ENCODE measurements around the gene PSMB8.

Gene PSMB8

GRCh38 chr6:32855467-32856174 is 11.8 kb upstream of the PSMB8 start:
- no peak for DNase-seq

- peak; percentile 53 for DNase-seq
Measured at GRCh38 chr6:32854376-32855178, 10.7 kb upstream of the PSMB8 start.

DNA sequence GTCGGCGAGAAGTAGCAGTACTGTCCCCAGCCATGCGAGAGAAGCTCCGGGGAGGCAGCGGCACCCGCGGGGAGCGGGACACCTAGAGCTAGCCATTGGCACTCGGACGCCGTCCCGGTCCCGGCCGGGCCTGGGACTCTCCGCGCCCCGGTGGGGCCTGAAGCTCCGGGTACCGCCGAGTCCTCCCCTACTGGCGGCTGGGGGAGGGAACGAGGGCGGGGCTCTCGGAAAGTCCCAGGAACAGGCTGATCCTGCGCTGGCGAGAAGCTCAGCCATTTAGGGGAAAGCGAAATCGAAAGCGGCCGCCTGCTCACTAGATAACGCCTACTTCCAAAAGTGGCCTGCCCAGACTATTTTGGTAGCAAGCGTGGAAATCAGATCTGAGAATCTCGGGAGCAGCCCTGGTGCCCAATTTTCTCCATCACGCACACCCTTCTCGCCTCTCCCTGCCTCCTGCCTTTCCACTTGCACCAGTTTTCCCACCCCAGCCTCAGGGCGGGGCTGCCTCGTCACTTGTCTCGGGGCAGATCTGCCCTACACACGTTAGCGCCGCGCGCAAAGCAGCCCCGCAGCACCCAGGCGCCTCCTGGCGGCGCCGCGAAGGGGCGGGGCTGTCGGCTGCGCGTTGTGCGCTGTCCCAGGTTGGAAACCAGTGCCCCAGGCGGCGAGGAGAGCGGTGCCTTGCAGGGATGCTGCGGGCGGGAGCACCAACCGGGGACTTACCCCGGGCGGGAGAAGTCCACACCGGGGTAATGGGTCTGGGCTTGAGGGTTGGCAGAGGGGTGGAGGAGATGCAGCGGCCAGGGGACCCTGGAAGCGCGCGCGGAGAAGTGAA is 9.9 kb upstream of the PSMB8 start, which contains the start of the genes PSMB9 and TAP1:
Gene PSMB9 (plus strand): TSS at position 652 of the 835 bp plus-strand sequence. CDS start 38 bp downstream, at position 690.
Gene TAP1 (minus strand): TSS at position 164 of the 835 bp plus-strand sequence. CDS start 68 bp downstream, at position 96.
- peak; percentile 99 for DNase-seq

- DNase-seq = peak; percentile 64
Measured at GRCh38 chr6:32852844-32853540, 9.1 kb upstream of the PSMB8 start.

- DNase-seq = peak; percentile 25
Measured at GRCh38 chr6:32852018-32852843, 8.4 kb upstream of the PSMB8 start.

GRCh38 chr6:32851025-32851424 is 7.2 kb upstream of the PSMB8 start:
- no peak for DNase-seq

DNA sequence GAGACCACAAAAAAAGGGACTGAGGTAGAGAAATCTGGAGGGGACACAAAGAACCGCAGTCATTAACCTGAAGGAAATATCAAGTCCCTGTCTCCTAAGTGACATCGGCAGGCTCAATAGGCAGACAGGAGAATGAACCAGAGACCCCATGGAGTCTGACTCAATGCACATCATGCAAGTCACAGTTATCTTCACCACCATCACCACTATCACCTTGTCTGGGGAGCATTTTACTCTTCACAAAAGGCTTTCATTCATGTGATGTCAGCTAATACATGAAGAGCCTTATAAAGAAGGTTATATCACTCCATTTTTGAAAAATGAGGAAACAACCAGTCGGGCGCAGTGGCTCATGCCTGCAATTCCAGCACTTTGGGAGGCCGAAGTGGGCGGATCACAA is 5.3 kb upstream of the PSMB8 start:
- DNase-seq = no peak

- no peak for DNase-seq
Measured at GRCh38 chr6:32847795-32848194, 3.9 kb upstream of the PSMB8 start.

- DNase-seq = no peak
Measured at GRCh38 chr6:32847004-32847403, 3.2 kb upstream of the PSMB8 start.

DNA sequence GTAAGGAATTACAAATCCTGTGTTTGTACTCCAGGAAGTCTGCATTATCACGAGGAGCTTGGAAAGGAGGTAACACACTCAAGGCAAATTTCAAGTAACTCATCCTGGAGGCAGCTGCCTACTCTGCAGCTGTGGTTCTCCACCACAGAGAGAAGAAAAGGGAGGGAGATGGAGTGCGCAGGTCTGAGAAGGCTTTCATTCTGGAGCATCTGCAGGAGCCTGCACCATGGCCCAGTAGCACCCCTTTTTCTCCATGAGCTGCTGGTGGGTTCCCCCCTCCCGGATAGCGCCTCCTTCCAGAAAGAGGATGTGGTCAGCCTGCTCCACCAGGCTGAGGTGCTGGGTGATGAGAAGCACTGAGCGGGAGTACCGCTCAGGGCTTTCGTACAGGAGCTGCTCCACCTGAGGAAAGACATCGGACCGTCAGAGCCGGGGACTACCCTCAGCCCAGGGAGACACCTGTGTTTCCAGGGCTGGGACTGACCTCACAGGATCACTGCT is 1.6 kb upstream of the PSMB8 start:
- peak; percentile 42 for DNase-seq

GRCh38 chr6:32844839-32845383 is 1.1 kb upstream of the PSMB8 start:
- no peak for DNase-seq

- DNase-seq = no peak
Measured at GRCh38 chr6:32843331-32843978, 392 bp downstream of the PSMB8 start.

DNA sequence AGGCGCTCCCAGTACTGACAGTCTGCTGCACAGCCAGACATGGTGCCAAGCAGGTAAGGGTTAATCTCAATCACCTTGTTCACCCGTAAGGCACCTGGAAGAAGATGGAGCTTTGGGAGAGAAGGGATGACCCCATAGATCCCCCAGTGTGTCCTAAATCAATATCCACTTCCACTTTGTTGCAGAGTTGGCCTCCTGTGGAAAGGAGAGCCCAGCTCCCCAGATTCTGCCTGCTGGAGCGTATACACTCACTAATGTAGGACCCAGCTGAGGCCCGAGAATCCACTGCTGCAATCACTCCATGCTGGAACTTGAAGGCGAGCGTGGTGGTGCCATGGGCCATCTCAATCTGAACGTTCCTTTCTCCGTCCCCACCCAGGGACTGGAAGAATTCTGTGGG is 1.2 kb downstream of the PSMB8 start:
- DNase-seq = no peak

- DNase-seq = no peak
Measured at GRCh38 chr6:32842021-32842650, 1.7 kb downstream of the PSMB8 start.

DNA sequence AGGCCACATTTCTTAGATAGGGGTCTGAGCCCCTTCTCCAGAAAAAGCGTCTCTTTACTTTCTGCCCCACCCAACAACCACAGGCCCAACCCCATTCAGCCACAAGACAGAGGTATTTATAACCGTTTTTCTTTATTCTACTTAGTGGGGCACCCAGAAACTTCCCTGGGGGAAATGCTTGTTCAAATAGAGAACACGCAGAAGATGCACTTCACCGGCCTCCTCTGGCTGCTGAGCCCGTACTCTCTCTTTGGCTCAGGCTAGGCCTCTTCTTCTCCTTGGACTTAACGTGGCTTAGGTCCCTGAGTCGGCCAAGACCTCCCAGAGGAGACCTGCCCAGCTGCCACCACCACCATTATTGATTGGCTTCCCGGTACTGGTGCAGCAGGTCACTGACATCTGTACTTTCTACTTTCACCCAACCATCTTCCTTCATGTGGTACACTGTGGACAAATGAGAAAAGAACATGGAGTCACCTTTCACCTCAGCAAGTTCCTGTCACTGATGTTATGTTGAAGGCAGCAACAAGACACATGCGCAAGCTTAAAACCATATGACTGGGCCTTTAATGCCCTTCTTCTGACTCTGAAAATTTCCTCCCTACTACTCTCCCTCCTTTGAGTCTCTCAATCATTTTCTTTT is 3.1 kb downstream of the PSMB8 start:
- DNase-seq = no peak

GRCh38 chr6:32839356-32839755 is 4.5 kb downstream of the PSMB8 start:
- DNase-seq = no peak

DNA sequence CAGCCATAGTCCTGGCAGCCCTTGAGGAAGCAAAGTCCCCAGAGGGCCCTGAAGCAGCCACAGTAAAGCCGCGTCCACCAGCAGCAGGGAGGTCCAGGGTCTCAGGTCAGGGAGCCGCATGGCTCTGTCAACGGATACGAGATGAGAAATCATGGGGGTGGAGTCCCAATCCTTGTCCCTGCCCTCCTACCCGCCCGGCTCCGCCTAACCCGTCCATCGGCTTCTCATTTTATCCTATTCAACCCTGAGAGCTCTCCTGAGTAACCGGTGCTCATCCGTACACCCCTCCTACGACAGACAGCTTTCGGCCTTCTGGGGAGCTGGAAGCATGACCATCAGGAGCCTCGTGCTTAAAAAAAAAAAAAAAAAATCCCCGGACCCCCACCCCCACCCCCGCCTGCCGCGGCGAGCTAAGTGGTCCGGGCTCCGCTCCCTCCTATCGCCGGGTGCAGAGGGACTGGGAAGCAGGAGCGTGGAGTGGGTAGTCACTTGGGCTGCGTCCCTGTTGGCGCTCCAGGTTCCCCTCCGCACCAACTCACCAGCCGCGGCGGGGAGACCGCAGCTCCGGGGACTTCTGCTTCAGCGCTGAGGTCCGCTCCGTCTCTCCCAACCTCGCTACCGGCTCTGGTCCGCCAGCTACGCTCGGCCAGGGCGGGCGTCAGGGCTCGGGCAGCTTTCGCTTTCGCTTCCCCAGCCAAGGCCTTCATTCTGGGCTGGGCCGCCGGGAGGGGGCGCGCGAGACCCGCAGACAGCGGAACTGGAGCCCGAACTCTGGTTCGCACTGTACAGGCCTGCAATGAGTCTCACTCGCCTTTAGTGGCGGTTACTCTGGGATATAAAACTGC is 5.5 kb downstream of the PSMB8 start, which contains the start of gene TAP2:
Gene TAP2 (minus strand): TSS at position 626 of the 845 bp plus-strand sequence. CDS start 506 bp downstream, at position 120.
- peak; percentile 94 for DNase-seq

DNA sequence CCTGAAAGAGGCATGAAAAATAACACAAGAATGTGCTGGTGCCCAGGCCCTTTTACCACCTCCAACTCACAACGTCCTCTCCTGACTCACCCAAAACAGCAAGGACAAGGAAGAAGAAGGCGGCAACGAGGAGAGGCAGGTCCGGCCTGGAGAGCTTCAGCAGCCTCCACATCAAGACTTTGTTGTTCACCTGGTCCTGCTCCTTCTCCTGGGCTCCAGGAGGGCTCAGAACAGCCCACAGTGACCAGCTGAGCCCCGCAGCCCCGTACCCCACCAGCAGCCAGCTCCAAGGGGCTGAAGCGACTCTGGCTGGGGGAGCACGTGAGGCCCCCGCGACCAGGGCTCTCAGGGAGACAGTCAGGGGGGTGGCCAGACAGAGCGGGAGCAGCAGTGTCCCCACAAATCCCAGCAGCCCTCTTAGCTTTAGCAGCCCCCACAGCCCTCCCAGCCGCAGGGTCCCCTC is 6.2 kb downstream of the PSMB8 start:
- DNase-seq = no peak
